Left kidney (tissue), 2 donors: ENCODE measurements around the gene WDFY4. TPM values are rescaled to one million over a fixed set of nuclear protein-coding genes. Genes with fewer than 3 reads are reported as not detected.
A peak's percentile ranks its signal among the peaks of the same experiment; 100 is the strongest.

ENCODE experiments used
- DNase-seq: peaks from one replicate; pipeline ENCODE4 v3.0.0-alpha.2; 2013
- polyA plus RNA-seq: library from polyadenylated mRNA; unstranded; fragments of 120-200 nt; gene quantifications from one replicate; pipeline ENCODE4 v1.2.1, GENCODE V29; 2013; ENCODE audit not compliant: insufficient read length

The WDFY4 gene
- polyA plus RNA-seq, 1 donor = 2.1 TPM

DNA sequence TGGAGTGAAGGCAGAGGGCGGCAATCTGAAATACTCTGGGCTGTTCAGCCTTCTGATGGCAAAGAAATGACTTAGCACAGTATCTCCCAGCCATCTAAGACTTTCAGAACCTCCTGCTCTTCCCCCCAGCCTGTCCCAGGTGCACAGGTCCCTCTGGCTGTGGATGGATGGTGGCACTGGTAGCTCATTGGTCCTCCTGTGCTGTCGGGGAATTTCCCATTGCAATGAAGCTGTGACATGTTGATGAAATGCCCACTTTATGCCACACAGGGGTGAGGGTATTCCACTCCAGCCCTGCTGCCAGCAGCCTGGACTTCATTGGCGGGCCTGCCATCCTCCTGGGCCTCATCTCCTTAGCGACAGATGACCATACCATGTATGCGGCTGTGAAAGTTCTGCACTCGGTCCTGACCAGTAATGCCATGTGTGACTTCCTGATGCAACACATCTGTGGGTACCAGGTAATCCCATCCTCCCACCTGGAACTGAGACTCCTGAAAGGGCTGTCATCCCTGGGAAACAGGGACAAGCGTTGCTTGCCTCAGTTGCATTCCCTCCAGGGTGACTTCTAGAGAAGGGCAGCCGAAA lies 105.9 kb downstream of the WDFY4 start:
- DNase-seq = no peak

DNA sequence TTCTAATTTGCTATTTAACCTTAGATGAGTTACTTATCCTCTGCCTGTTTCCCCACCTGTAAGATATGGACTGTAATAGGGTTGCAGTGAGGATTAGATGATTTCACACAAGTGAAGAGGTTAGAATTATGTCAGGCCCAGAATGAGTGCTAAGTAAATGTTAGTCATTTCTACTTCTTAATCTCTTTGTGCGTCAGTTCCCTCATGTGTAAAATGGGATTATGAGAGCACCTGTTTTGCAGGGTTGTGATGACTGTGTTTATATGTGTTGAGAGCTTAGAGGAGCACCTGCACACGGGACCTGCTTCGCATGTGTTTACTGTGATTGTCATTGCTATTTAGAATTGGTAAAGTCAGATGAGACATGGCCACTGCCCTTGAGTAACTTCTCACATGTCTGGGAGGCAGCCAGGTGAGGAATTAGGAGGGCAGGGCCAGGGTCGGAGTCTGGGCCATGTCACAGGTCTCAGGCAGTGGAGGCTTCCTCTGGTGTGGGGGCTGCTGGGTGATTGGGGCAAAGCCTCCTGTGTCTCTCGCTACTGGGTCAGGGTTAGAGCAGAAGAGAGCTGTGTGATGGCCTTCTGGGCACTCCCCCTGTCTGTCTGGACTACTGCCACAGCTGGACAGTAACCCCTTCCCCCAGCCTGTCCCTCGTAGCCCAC lies 106.7 kb downstream of the WDFY4 start:
- no peak for DNase-seq

DNA sequence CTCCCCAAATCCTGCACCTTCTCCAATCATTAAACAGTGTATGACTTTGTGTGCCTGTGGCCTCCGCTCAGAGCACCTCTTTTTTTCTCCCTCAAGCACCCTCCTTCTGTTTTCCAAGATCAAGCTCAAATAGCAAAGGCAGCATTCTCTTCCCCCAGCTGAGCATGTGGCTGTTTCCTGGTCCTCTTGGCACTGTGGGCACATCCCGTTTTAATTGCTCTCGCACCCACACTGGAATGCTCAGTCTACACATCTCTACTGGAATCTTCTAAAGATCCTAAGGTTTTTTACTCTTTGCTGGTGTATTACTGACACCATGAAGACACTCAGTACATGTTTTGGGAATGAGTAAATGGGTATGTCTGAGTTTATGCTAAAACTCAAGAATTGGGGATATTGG lies 107.4 kb downstream of the WDFY4 start:
- no peak for DNase-seq

DNA sequence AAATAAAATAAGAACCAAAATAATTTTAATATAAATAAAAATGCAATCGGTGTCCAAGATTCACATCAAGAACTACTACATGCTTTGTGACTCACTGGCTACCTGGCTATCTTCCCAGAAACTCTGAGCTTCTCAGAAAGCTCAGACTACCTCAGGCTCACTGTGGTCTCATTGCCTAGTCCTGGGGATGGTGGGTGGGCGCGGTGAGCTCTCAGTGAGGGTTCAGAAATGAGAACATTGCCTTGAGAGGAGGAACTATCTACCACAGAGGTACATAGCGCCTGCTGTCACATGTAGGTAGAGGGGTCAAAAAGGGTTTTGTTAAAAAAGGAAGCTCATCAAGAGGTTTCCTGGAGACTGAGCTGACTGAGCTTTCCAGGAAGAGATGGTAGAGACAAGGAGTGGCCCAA lies 108.0 kb downstream of the WDFY4 start:
- no peak for DNase-seq

DNA sequence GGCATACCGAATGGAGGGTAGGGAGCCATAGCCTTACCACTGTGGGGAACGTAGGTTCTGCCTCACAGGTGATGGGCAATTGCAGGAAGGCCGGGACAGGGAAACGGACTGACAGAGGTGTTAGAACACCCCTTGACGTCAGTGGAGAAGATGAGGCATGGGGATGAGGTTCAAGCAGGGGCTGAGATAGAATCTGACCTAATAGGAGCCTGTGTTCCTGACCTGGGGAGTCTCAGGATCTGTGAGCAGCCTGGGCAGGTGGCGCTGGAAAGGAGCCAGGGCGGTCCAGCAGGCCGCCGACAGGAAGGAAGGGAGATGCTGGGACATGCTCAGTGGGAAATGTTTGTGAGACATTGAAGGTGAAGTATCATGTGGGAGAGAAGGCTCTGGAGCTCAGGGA lies 109.4 kb downstream of the WDFY4 start:
- DNase-seq = no peak

DNA sequence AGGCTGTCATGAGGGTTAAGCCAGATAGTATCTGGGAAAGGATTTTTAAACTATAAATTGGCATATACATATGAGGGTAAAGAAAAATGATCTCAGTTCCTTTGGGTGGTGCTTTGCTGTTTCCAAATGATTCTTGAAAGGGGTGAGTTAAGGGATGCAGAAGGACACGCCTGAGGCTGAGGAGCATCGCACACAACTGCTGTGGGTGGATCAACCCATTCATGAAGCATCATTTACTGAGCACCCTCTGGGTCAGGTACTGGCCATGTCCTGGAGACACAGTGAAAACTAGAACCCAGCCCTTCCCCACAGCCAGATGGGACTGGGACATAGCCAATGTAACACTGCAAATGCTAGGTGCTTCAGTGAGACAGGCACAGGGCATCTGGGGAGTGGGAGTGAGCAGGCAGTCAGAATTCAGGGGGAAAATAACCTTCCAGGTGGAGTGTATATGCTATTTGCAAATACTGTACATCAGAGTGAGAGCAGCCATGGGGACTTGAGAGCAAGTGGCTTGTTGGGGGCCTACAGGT lies 112.1 kb downstream of the WDFY4 start:
- no peak for DNase-seq

DNA sequence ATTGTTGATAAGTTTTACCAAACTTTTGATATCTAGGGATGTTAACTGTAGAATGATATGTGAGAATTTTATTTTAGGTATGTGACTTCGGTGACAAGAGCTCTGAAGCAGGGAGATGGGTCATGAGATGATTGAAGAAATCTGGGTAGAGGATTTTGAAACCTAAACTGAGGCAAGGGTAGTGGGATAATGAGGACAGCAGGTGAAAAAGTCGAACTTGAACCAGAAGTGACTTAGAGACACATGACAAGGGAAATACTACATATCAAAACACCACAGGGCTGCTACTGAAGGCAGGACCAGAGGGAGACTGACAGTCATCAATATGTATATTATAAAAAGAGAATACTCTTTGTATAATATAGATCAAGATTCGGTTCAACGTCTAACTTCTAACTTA lies 113.2 kb downstream of the WDFY4 start:
- DNase-seq = no peak

DNA sequence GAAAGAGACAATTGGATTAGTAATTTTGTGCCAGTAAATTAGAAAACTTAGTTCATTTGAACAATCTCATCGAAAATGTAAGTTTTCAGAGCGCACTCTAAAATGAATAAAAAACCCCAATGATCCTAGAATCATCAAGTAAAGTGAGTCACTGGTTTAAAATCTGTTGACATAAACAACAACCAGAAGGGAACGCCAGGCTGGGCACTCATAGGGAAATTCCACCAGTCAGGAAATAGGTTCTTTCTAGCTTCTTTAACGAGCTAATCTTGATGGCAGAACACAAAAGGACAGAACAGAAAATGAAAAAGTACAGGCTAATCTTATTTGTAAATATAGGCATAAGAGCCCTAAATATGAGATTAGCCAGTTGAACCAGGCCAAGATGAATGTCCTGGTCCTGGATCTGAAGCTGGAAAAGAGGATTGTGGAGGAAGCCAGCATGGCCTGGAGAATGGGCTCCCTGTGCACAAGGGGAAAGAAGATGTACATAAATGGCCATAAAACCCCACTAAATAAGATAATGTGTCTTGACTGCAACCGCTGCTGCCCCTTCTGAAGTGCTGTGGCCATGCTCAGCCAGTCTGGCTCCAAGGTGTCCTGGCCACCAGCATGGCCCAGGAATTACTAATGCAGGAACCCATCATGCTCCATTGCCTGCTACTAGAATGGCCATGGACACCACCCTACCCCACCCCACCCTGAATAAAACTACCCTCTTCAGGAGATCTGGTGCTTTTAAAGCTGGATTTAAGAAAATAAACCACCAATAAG lies 114.0 kb downstream of the WDFY4 start:
- DNase-seq = no peak

DNA sequence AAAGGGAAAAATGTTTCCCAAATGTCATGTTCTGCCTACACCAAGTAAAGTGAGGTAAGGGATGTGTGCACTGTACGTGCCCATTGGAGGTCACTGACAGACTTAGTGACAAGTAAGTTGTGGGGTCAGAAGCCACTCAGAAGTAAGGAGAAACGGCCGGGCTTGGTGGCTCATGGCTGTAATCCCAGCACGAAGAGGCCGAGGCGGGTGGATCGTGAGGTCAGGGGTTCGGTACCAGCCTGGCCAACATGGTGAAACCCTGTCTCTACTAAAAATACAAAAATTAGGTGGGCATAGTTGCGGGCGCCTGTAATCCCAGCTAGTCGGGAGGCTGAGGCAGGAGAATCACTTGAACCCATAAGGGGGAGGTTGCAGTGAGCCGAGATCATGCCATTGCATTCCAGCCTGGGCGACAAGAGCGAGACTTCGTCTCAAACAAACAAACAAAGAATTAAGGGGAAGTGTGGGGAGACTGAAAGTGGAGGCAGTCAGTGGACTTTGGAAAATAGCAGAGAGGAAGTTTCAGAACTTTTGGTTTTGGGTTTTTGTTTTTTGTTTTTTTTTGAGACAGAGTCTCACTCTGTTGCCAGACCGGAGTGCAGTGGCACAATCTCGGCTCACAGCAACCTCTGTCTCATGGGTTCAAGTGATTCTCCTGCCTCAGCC lies 114.8 kb downstream of the WDFY4 start:
- no peak for DNase-seq

DNA sequence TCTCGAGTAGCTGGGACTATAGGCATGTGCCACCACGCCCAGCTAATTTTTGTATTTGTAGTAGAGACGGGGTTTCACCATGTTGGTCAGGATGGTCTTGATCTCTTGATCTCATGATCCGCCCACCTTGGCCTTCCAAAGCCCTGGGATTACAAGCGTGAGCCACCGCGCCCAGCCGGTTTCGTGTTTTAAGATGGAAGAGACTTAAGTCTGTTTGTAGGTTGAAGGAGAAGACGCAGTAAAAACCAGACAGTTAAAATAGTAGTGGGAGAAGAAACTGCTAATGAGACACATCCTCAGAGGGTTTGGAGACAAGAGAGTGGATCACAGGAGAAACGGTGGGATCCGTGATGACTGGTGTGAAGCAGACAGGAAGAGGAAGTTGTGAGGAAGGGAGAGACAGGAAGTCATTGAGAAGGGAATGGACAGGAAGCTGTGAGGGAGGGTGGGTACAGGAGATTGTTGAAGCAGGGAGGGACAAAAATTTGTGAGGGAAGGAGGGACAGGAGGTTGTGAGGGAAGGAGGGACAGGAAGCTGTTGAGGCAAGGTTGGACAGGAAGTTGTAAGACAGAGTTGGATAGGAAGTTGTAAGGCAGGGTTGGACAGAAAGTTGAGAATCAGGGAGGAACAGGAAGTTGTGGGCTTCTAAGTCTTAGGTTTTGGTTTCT lies 115.5 kb downstream of the WDFY4 start:
- no peak for DNase-seq

DNA sequence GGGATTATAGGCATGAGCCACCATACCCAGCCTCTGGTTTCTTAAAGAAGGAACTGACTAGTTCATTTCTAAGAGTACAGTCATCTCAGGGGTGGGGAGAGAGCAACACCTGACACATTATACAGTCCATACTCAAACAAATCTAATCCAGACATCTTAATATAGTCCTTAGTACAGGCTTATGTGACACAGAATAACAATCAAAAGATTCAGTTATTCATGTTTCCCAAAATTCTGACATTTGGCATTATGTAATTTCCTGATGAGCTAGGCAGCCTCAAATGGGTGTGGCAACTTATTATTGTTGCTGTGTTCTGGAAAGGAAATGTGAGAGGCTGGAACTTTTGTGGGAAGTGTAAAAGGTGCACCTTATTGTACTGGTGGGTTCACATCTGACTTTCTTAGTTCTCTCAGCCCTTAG lies 116.3 kb downstream of the WDFY4 start:
- DNase-seq = no peak

DNA sequence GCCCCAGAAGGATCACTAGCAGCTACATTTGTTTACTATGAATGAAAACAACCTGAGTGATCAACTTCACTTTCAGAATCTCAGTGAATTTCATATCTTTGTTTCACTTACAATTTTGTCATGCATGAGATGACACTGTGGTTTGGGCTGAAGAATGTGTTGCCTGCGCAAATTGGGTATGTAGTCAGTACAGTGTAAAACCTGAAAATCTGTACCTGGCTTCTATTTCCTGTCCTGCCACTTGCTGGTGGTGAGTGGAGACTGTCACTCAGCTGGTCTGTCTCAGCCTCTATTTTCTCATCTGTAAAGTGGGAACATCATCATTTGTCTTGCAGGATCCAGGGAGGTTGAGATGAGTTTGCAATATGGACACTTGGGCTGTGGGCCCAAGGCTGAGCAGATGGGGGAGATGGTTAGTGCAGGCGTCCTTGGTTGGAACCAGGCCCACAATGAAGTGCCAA lies 118.0 kb downstream of the WDFY4 start:
- no peak for DNase-seq

DNA sequence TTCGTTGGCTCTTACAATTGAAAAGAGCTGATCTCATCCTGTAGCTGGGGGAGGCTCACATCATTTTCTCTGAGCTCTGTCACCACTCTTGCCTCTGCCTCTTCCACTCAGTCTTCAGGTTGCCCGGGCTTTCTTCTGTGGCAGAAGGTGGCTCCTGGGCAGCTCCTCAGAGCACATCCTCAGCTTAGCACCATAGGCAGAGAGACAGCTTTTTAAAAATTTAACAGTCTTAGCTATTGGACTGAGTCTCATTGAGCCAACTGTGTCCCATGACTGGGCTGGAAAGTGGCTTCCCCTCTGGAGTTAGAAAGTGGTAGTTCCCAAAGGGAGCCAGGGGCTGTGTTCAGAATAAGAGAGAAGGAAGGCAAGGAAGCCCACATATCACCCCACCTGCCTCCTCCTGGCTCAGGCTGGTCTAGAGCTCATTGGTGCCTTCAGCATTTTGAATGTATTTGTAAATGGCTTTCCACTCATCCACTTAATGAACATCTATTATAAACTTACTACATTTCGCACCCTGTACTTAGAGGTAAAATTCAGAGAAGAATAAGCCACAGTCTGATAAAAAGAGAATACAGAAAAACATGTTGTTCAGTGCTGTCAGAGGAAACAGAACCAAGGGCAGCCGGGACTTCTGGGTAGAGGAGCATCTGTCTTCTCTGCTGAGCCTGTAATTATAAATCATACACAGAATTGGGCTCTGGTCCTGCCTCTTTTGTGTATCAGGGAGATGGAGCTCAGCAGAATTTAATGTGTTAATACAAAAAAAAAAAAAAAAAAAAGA lies 119.3 kb downstream of the WDFY4 start:
- DNase-seq = no peak

DNA sequence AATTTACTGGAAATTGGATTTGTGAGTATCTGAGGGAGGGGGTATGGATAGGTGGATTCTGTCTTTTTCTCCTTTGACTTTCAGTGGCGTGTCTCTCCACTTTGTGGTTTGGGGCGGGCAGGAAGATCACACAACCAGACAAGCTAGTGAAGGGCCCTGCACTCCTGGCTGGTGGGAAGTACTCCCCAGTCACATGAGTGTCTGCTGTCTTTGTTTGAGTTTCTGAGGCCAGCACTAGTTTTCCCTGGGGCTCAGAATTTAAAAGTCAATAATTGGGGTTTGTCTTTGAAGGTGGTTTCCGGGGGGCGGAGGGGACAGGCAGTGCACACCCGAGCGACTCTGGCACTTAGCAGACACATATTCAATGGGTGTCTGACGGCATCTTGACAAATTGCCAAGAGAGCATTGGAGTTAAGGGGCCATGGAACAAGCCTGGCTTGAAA lies 120.1 kb downstream of the WDFY4 start:
- peak; percentile 2 for DNase-seq

DNA sequence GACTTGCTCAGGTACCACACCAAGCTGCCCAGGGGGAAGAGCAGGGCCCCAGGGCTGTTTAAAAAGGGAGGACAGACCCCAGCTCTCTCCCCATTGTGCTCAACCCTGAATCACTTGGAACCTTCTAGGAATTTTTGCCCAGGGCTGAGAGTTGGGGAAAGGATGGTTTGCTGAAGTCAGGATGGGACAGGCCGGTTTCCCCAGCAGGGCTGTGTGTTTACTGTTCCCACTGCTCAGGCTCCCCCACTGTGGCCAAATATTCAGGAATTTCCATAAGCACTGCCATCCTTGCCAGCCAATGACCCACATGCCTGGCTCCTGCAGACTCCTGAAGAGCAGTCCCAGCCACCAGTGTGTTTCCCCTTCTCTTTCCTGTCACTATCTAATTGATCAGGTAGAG lies 120.7 kb downstream of the WDFY4 start:
- no peak for DNase-seq

DNA sequence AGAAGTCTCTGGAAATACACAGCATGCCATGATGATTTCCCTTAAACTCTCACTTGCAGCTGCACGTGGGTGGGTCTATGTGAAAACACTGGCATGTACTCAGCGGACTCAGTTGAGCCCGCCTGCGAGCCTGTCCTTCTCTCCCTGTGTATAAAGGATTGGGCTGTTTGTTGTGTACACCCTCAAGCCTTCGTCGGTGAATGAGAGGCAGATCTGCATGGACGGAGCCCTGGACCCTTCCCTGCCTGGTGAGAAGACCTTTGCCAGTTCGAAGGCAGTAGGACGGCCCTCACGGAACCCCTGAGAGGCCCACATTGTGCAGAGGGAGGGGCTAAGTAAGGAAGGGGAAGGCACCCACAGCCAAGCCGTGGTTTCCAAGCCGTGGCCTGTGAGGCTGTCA lies 121.2 kb downstream of the WDFY4 start:
- no peak for DNase-seq

DNA sequence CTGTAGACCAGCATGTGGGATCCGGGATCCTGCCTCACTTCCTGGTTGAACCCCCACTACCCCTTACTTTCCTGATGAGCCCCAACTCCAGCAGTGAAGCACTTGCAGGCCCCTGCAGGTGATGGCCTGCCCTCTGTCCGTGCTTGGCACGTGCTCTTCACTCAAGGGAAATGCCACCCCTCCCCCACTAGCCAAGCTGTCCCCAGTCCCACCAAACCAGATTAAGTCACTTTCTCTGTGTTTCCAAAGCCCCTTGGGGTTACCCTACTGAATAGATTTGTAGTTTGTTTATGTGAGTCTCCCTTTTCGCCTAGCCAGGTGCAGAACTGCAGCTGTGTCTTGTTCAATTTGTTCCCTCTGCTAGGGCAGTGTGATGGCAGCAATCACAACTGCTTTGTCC lies 121.7 kb downstream of the WDFY4 start:
- no peak for DNase-seq

DNA sequence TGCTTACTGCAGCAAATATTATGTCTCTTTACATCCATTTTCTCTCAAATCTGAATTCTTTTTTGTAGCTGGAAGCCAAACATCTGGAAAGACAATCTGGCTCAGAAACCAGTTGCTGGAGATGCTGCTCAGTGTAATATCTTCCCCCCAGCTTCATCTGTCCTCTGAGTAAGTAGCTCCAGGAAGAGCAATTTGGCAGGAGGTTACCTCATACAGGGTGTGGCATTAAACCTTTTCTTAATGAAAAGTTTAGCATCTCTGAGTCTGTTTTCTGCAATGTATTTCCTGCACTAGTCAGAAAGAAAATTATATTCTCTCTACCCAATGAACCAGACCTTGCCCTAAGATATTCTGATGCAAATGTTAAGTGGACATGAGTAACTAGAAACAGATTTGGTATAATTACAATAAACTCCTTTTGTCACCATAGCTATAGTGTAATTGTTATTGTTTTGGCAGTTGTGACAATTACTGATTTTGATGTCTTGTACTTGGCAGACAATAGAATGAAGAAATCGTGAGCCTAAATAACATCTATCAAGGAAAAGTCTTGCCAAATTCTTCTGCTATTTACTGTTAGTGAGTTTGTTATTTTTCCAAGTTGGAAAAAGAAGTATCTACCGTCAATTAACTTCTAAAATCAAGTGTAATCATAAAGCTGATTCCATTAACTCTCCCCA lies 123.3 kb downstream of the WDFY4 start:
- no peak for DNase-seq

DNA sequence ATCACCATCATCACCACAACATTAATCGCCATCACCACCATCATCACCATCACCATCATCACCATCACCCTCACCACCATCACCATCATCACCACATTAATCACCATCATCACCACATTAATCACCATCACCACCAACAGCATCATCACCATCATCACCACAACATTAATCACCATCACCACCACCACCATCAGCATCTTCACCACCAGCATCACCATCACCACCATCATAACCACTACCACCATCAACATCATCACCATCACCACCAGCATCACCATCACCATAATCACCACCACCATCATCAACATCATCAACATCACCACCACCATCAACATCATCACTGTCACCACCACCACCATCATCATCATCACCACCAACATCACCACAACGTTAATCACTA lies 124.6 kb downstream of the WDFY4 start:
- no peak for DNase-seq

DNA sequence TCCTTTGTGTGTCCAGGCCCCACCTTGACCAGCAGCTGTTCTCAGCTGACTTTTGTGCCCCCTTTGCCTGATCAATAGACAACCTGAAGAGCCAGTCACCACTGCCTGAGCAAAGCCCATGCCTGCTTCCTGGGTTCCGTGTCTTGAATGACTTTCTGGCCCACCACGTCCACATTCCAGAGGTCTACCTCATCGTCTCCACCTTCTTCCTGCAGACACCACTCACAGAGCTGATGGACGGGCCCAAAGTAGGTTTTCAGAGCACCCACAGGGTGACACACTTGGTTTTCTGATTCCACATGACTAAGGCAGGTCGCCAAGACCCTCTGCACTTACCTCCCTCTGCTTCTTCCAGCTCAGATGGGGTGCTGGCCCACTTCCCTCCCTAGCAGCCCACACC lies 126.8 kb downstream of the WDFY4 start:
- DNase-seq = no peak

DNA sequence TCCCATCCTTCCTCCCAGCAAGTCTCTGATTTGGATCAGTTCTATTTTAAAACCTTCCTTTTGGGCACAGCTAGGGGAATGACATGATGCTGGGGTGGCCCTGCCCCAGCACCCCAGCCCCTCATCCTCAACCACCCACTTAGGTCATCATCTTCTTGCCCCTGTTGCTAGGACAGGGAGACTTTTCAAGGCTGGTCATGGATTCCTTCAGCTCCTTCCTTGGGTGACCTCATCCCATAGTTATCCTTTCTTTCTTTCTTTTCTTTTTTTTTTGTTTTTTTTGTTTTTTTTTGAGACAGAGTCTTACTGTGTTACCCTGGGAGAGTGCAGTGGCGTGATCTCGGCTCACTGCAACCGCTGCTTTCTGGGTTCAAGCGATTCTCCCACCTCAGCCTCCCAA lies 127.2 kb downstream of the WDFY4 start:
- DNase-seq = no peak
